HCT116 (cell line): ENCODE measurements around the gene DHRS12. TPM values are rescaled to one million over a fixed set of nuclear protein-coding genes. Genes with fewer than 3 reads are reported as not detected.
A peak's percentile ranks its signal among the peaks of the same experiment; 100 is the strongest.

ENCODE experiments used
- ATAC-seq: fragments of 200-7000 bp; cut with Tn5 transposase; 2 replicates; pipeline ENCODE4 v1.9.1; 2020; ENCODE audit warnings: mild to moderate bottlenecking, moderate library complexity
- BruUV-seq: library from RNA; stranded (reverse); fragments of 400-500 nt; replicated peaks from 2 replicates; lab custom pipeline; 2021; lab: Mats Ljungman, UMichigan
- CTCF ChIA-PET: fragments of 300-600 bp; sonication (Branson Sonifier 250); formaldehyde crosslinking; loops from one replicate; lab custom pipeline; 2021; ENCODE audit warnings: antibody characterized with exemption; lab: Charles Lee
- POLR2A ChIA-PET: fragments of 300-600, 350-600 bp; sonication (Branson Sonifier 250); formaldehyde crosslinking; loops from one replicate; lab custom pipeline; 2021; ENCODE audit warnings: antibody characterized with exemption; lab: Charles Lee
- RAD21 ChIA-PET, 2 experiments: fragments of 300-600 bp; sonication (Branson Sonifier 250); formaldehyde crosslinking; loops; one replicate each; lab custom pipeline; 2023; ENCODE audit warnings: low total read pairs in 2 of 2; ENCODE audit not compliant: uncharacterized antibody in 2 of 2, unreplicated experiment in 2 of 2, low non-redundant PET in 1 of 2; lab: Charles Lee
- DNase-seq: peaks from one replicate; pipeline ENCODE4 v3.0.0-alpha.2; 2010; ENCODE audit warnings: low read depth, low spot score
- H2AFZ ChIP-seq: fragments of 200-600 bp; shearing (Covaris generic), sonication (generic); 2 replicates; pipeline ENCODE4 v1.6.1; 2017; ENCODE audit warnings: low read depth, mixed run types, mixed read lengths, antibody characterized with exemption, low read length; ENCODE audit not compliant: poor library complexity, severe bottlenecking
- H3K27ac ChIP-seq: 2 replicates; pipeline ENCODE4 v1.5.1; 2012; ENCODE audit warnings: low read depth, low read length
- H3K27me3 ChIP-seq: fragments of 200-600 bp; sonication (generic); 2 replicates; pipeline ENCODE4 v1.6.1; 2016; ENCODE audit warnings: mixed run types, low read length, mixed read lengths; ENCODE audit not compliant: insufficient read depth
- H3K36me3 ChIP-seq, 2 experiments: fragments of 200-500 bp in 1 of 2; fragments of 200-600 bp in 1 of 2; sonication (Bioruptor generic) in 1 of 2; sonication (generic) in 1 of 2; 2 replicates each; pipeline versions ENCODE4 v1.5.1 to v1.6.1; 2014 to 2016; ENCODE audit warnings: low read length in 2 of 2, inconsistent platforms in 1 of 2, mixed read lengths in 1 of 2, mixed run types in 1 of 2; ENCODE audit not compliant: insufficient read depth in 2 of 2, control insufficient read depth in 1 of 2
- H3K4me1 ChIP-seq, 2 experiments: fragments of 200-600 bp in 1 of 2; sonication (generic) in 1 of 2; 2 replicates each; pipeline versions ENCODE4 v1.5.1 to v1.6.1; 2012 to 2017; ENCODE audit warnings: low read length in 2 of 2, inconsistent platforms in 1 of 2, mild to moderate bottlenecking in 1 of 2, mixed read lengths in 1 of 2, mixed run types in 1 of 2, moderate library complexity in 1 of 2; ENCODE audit not compliant: insufficient read depth in 2 of 2, control insufficient read depth in 1 of 2
- H3K4me2 ChIP-seq: fragments of 200-600 bp; sonication (generic); 2 replicates; pipeline ENCODE4 v1.6.1; 2017; ENCODE audit warnings: mixed run types, low read length, mixed read lengths
- H3K4me3 ChIP-seq, 2 experiments: fragments of 200-600 bp in 1 of 2; sonication (generic) in 1 of 2; replicated peaks in 1 of 2; 2 replicates each; pipeline ENCODE4 v1.5.1; 2011 to 2016; ENCODE audit warnings: low read length in 2 of 2, control low read depth in 1 of 2, low read depth in 1 of 2, mild to moderate bottlenecking in 1 of 2, mixed read lengths in 1 of 2, mixed run types in 1 of 2
- H3K79me2 ChIP-seq: fragments of 200-600 bp; sonication (generic); 2 replicates; pipeline ENCODE4 v1.6.1; 2017; ENCODE audit warnings: mild to moderate bottlenecking, mixed run types, low read length, moderate library complexity, mixed read lengths; ENCODE audit not compliant: insufficient read depth
- H3K9ac ChIP-seq: fragments of 200-600 bp; sonication (generic); 2 replicates; pipeline ENCODE4 v1.6.1; 2016; ENCODE audit warnings: low read length, mixed read lengths
- H3K9me2 ChIP-seq: fragments of 200-600 bp; sonication (generic), shearing (Covaris generic); 2 replicates; pipeline ENCODE4 v1.6.1; 2017; ENCODE audit warnings: mixed run types, mild to moderate bottlenecking, moderate library complexity; ENCODE audit not compliant: insufficient read depth
- H3K9me3 ChIP-seq, 2 experiments: fragments of 200-500 bp in 1 of 2; fragments of 200-600 bp in 1 of 2; sonication (Bioruptor generic) in 1 of 2; sonication (generic) in 1 of 2; 2 replicates each; pipeline ENCODE4 v1.6.1; 2014 to 2017; ENCODE audit warnings: low read length in 2 of 2, mixed read lengths in 2 of 2, inconsistent platforms in 1 of 2, low read depth in 1 of 2, mild to moderate bottlenecking in 1 of 2, mixed run types in 1 of 2, moderate library complexity in 1 of 2; ENCODE audit not compliant: control insufficient read depth in 1 of 2, insufficient read depth in 1 of 2
- H4K20me1 ChIP-seq: fragments of 200-600 bp; sonication (generic), shearing (Covaris generic); 2 replicates; pipeline ENCODE4 v1.6.1; 2017; ENCODE audit warnings: mixed run types, mild to moderate bottlenecking, moderate library complexity; ENCODE audit not compliant: insufficient read depth
- CTCF ChIP-seq, 3 experiments: fragments of 200-600 bp in 1 of 3; sonication (generic) in 1 of 3; IDR thresholded peaks in 2 of 3; conservative IDR thresholded peaks in 1 of 3; 2 replicates each; pipeline ENCODE4 v1.5.1; 2012 to 2017; ENCODE audit warnings: low read depth in 2 of 3, low read length in 2 of 3, antibody characterized with exemption in 1 of 3, borderline replicate concordance in 1 of 3, control low read depth in 1 of 3, mild to moderate bottlenecking in 1 of 3, mixed read lengths in 1 of 3, mixed run types in 1 of 3, moderate library complexity in 1 of 3; ENCODE audit not compliant: insufficient read depth in 1 of 3
- FOSL1 ChIP-seq: IDR thresholded peaks from 2 replicates; pipeline ENCODE4 v1.6.1; 2012; ENCODE audit warnings: low read depth
- MAX ChIP-seq: IDR thresholded peaks from 2 replicates; pipeline ENCODE4 v1.6.1; 2012
- RAD21 ChIP-seq: IDR thresholded peaks from 2 replicates; pipeline ENCODE4 v1.6.1; 2012; ENCODE audit warnings: low read depth, mild to moderate bottlenecking
- REST ChIP-seq: IDR thresholded peaks from 2 replicates; pipeline ENCODE4 v1.6.1; 2012; ENCODE audit warnings: low read depth
- ZNF274 ChIP-seq: fragments of 200-500 bp; sonication (Bioruptor generic); IDR thresholded peaks from 2 replicates; pipeline ENCODE4 v1.6.1; 2014; ENCODE audit warnings: mild to moderate bottlenecking, low read depth, low read length, inconsistent platforms
- intact Hi-C: fragments of 100-400 bp; cut with micrococcal nuclease; formaldehyde crosslinking; loops from 2 replicates; pipeline ENCODE4 v1.10.0; 2022
- total RNA-seq: library from RNA; stranded (reverse); gene quantifications from one replicate; pipeline ENCODE4 v1.2.1, GENCODE V29; 2021; ENCODE audit not compliant: unreplicated experiment

The DHRS12 gene
- total RNA-seq, 1 experiment from 2014 or later, result 3.9 TPM

- no peaks in the 10 kb centered on the region for H3K79me2 ChIP-seq
- no peak overlapping the region for H3K4me3 ChIP-seq
- no peak overlapping the region for H3K27ac ChIP-seq
- no peaks in the 10 kb centered on the region for H3K4me1 ChIP-seq
- TF ChIP-seq MAX (no peak), CTCF (IDR thresholded peaks at IDR 0.05 in 2 of 3, conservative IDR thresholded peaks at IDR 0.05 in 1 of 3; ENCODE audit: borderline replicate concordance in 1 of 3, insufficient read depth in 1 of 3, low read depth in 2 of 3, low read length in 2 of 3) (peak; percentile 47 to 61 (median 57); a peak in 5 of 6 replicates), REST (no peak), FOSL1 (no peak), RAD21 (peak; percentile 77), ZNF274 (no peak)
- ChIA-PET POLR2A (interaction anchor here (0.6 kb wide), 1 partner anchor 328 kb away, joined by 3 read pairs; the partner anchor contains the start of gene INTS6), CTCF (interaction anchor here (0.6 to 1.4 kb wide), 5 partner anchors 198 to 495 kb away, joined by 3 to 6 read pairs (median 3); no protein-coding TSS in a partner anchor), RAD21 (no interaction called here)
- no peaks in the 10 kb centered on the region for H3K9me3 ChIP-seq
- H3K27me3 ChIP-seq, result no peaks in the 10 kb centered on the region
- no TSS peak for BruUV-seq
- no peak overlapping the region for H2AFZ ChIP-seq
- DNase-seq (peak; percentile 18), ATAC-seq (peak; percentile 96)
- no peak overlapping the region for H3K4me2 ChIP-seq
- no peaks in the 10 kb centered on the region for H3K36me3 ChIP-seq
- no peaks in the 10 kb centered on the region for H3K9me2 ChIP-seq
- no peaks in the 10 kb centered on the region for H4K20me1 ChIP-seq
- intact Hi-C loops, result loop anchor here (1.0 to 5.0 kb wide), 3 partner anchors 197 to 346 kb away; partner anchors contain the start of genes INTS6 and WDFY2
- H3K9ac ChIP-seq, result no peak overlapping the region
Measured at GRCh38 chr13:51781246-51782022, 22.5 kb downstream of the DHRS12 start.
